ENCODE measurements around the gene HIRA. TPM values are rescaled to one million over a fixed set of nuclear protein-coding genes. Genes with fewer than 3 reads are reported as not detected.
A peak's percentile ranks its signal among the peaks of the same experiment; 100 is the strongest.

HIRA gene
- total RNA-seq, 1 donor from 2014 or later = 18.1 TPM

DNA sequence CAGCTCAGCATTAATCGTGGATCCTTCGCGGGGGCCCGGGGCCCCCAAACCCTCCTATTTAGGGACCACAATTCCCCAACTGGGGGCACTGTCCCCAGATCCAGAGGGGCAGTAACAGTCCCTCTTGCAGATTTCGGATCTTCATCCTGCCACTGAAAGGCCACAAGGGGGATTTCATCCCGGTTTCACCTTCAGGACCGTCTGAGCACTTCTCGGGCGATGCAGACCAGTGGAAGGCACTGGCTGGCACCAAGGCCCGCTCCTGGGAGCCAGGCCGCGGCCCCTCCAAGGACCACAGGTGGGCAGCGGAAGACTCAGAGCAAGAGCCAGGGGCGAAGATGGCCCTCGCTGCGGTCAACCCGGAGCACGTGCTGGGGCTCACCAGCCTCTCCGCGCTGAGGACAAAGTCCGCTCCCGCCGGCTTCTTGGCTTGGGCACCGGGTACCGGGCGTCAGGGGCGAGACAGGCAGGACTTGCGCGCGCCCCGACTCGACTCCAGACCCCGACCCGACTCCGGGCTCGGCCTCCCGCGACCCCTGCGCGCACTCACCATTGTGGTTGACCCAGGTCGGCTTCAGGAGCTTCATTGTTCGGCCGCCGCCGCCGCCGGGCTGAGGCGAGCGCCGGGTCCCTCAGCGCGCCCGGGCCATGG, 517 bp downstream of the HIRA start:
- Histone ChIP-seq H3K36me3 (peaks cover 24% of the 10 kb centered on the region), H3K9me3 (replicated peaks) (no peaks in the 10 kb centered on the region), H3K4me3 (peak overlapping the region; percentile 93), H3K4me1 (peaks cover 70% of the 10 kb centered on the region), H3K27me3 (ENCODE audit: low read depth) (no peaks in the 10 kb centered on the region), H3K27ac (replicated peaks) (peak overlapping the region; percentile 100)
- TF ChIP-seq, protein P1, sequence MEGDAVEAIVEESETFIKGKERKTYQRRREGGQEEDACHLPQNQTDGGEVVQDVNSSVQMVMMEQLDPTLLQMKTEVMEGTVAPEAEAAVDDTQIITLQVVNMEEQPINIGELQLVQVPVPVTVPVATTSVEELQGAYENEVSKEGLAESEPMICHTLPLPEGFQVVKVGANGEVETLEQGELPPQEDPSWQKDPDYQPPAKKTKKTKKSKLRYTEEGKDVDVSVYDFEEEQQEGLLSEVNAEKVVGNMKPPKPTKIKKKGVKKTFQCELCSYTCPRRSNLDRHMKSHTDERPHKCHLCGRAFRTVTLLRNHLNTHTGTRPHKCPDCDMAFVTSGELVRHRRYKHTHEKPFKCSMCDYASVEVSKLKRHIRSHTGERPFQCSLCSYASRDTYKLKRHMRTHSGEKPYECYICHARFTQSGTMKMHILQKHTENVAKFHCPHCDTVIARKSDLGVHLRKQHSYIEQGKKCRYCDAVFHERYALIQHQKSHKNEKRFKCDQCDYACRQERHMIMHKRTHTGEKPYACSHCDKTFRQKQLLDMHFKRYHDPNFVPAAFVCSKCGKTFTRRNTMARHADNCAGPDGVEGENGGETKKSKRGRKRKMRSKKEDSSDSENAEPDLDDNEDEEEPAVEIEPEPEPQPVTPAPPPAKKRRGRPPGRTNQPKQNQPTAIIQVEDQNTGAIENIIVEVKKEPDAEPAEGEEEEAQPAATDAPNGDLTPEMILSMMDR (IDR thresholded peaks at IDR 0.05; ENCODE audit: borderline replicate concordance) = peak; percentile 7
- DNase-seq = peak; percentile 29
- intact Hi-C loops (cut with micrococcal nuclease) = no loop called here

GRCh38 chr22:19429950-19430889, 1.3 kb downstream of the HIRA start:
- TF ChIP-seq, protein P1 (IDR thresholded peaks at IDR 0.05; ENCODE audit: borderline replicate concordance) = no peak
- Histone ChIP-seq H3K27ac (replicated peaks) (peak overlapping the region; percentile 100), H3K27me3 (ENCODE audit: low read depth) (no peaks in the 10 kb centered on the region), H3K36me3 (peaks cover 16% of the 10 kb centered on the region), H3K9me3 (replicated peaks) (no peaks in the 10 kb centered on the region), H3K4me1 (peaks cover 72% of the 10 kb centered on the region), H3K4me3 (peak overlapping the region; percentile 93)
- DNase-seq = peak; percentile 31
- intact Hi-C loops (cut with micrococcal nuclease) = no loop called here

DNA sequence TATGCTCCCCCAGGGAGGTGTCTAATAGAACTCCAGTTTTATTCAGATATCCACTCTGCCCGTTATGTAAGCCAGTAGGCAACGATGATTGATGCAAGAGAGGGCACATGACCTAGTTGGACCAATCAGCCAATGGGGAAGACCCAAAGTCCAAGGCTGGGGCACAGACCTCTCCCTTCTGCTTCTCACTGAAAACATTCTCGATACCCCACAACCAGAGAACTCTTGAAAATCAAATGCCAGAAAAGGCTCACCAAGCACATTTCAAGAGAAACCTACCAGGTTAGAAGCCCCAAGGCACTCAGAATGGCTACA, 7.4 kb downstream of the HIRA start:
- H3K27ac ChIP-seq (replicated peaks) = no peak overlapping the region
- H3K4me3 ChIP-seq = no peak overlapping the region
- intact Hi-C loops (cut with micrococcal nuclease) = no loop called here
- peaks cover 46% of the 10 kb centered on the region for H3K4me1 ChIP-seq
- no peaks in the 10 kb centered on the region for H3K9me3 ChIP-seq (replicated peaks)
- H3K36me3 ChIP-seq = peaks cover 5% of the 10 kb centered on the region
- no peak for DNase-seq
- TF ChIP-seq, protein P1 (IDR thresholded peaks at IDR 0.05; ENCODE audit: borderline replicate concordance) = no peak
- H3K27me3 ChIP-seq (ENCODE audit: low read depth) = no peaks in the 10 kb centered on the region

GRCh38 chr22:19422440-19423301, 8.9 kb downstream of the HIRA start:
- Histone ChIP-seq H3K27ac (replicated peaks) (no peak overlapping the region), H3K9me3 (replicated peaks) (no peaks in the 10 kb centered on the region), H3K27me3 (ENCODE audit: low read depth) (no peaks in the 10 kb centered on the region), H3K36me3 (peaks cover 5% of the 10 kb centered on the region), H3K4me3 (no peak overlapping the region), H3K4me1 (peaks cover 42% of the 10 kb centered on the region)
- TF ChIP-seq, protein P1 (IDR thresholded peaks at IDR 0.05; ENCODE audit: borderline replicate concordance) = no peak
- intact Hi-C loops (cut with micrococcal nuclease) = no loop called here
- no peak for DNase-seq

DNA sequence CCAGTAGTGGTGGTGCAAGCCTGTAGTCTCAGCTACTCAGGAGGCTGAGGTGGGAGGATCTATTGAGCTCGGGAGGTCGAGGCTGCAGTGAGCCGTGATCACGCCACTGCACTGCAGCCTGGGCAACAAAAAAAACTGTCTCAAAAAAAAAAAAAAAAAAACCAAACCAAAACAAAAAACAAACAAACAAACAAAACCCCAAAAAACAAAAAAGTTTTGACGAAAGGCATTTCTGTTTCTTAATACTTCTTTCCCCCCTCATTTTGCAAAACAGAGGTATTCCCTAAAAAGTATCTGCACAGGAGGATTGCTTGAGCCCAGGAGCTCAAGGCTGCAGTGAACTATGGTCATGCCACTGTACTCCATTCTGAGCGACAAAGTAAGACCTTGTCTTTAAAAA, 11.2 kb downstream of the HIRA start:
- H3K36me3 ChIP-seq = no peaks in the 10 kb centered on the region
- H3K9me3 ChIP-seq (replicated peaks) = no peaks in the 10 kb centered on the region
- no peak for DNase-seq
- intact Hi-C loops (cut with micrococcal nuclease) = no loop called here
- no peak overlapping the region for H3K4me3 ChIP-seq
- no peak overlapping the region for H3K27ac ChIP-seq (replicated peaks)
- H3K4me1 ChIP-seq = peaks cover 31% of the 10 kb centered on the region
- TF ChIP-seq, protein P1 (IDR thresholded peaks at IDR 0.05; ENCODE audit: borderline replicate concordance) = no peak
- no peaks in the 10 kb centered on the region for H3K27me3 ChIP-seq (ENCODE audit: low read depth)

All from left ventricle myocardium inferior (tissue), 1 donor.